Left lung (tissue), 10 donors: ENCODE results near the gene GLCE. TPM values are rescaled to one million over a fixed set of nuclear protein-coding genes. Genes with fewer than 3 reads are reported as not detected.
"Not testable (repeated sequence)": the region's sequence is repeated elsewhere in the genome, so short reads cannot be mapped to it uniquely, and the experiment has no call there.

Source experiments
- ATAC-seq: fragments of 200-7000 bp; cut with Tn5 transposase; one replicate; pipeline ENCODE4 v1.9.1; 2020; ENCODE audit warnings: moderate library complexity
- DNase-seq, 4 donors: peaks; one replicate each; pipeline ENCODE4 v3.0.0-alpha.2; 2013 to 2020
- H3K27ac ChIP-seq, 2 donors: fragments of 200-600 bp; sonication (generic) in 1 of 2; one replicate each; pipeline versions ENCODE4 v1.5.0 to v1.8.0; 2020 to 2021
- H3K27me3 ChIP-seq, 2 donors: fragments of 200-600 bp; sonication (generic) in 1 of 2; one replicate each; pipeline versions ENCODE4 v1.5.0 to v1.8.0; 2020 to 2021
- H3K36me3 ChIP-seq, 2 donors: fragments of 200-600 bp; sonication (generic) in 1 of 2; one replicate each; pipeline versions ENCODE4 v1.5.0 to v1.8.0; 2020 to 2021
- H3K4me1 ChIP-seq, 2 donors: fragments of 200-600 bp; one replicate each; pipeline ENCODE4 v1.8.0; 2021
- H3K4me3 ChIP-seq, 2 donors: fragments of 200-600 bp; sonication (generic) in 1 of 2; one replicate each; pipeline versions ENCODE4 v1.5.0 to v1.8.0; 2020 to 2021; ENCODE audit warnings: mild to moderate bottlenecking in 1 of 2
- H3K9me3 ChIP-seq, 2 donors: fragments of 200-600 bp; sonication (generic) in 1 of 2; one replicate each; pipeline versions ENCODE4 v1.5.0 to v1.8.0; 2020 to 2021
- intact Hi-C, 2 donors: fragments of 100-400 bp; cut with DNase I; formaldehyde crosslinking; loops; one replicate each; pipeline versions ENCODE4 v1.11.2 to v1.14.2; 2022
- polyA plus RNA-seq, 6 donors: library from polyadenylated mRNA; unstranded; fragments of 120-200 nt; gene quantifications; one replicate each; pipeline ENCODE4 v1.2.1, GENCODE V29; 2013; ENCODE audit not compliant: insufficient read length in 6 of 6
- total RNA-seq, 2 donors: library from RNA; stranded (reverse); fragmentation: NEBNext Ultra II Directional; extraction: Animal tissue kit (Norgen Biotek cat#: 25700); gene quantifications; one replicate each; pipeline ENCODE4 v1.2.1, GENCODE V29; 2021
- TF ChIP-seq, protein P1 (sequence below), 2 donors: fragments of 200-600 bp; sonication (generic) in 1 of 2; IDR thresholded peaks; one replicate each; pipeline versions ENCODE4 v1.5.0 to v1.8.0; 2021; ENCODE audit warnings: antibody characterized with exemption in 2 of 2
- donor health status: DM: no; HTN: yes; CAD: no.
- donor health status: DM: no; HTN: no; CAD: no.

GLCE gene
- total and polyA plus RNA-seq, 8 donors: 18.2 to 66.6 (median 60.6) TPM

DNA sequence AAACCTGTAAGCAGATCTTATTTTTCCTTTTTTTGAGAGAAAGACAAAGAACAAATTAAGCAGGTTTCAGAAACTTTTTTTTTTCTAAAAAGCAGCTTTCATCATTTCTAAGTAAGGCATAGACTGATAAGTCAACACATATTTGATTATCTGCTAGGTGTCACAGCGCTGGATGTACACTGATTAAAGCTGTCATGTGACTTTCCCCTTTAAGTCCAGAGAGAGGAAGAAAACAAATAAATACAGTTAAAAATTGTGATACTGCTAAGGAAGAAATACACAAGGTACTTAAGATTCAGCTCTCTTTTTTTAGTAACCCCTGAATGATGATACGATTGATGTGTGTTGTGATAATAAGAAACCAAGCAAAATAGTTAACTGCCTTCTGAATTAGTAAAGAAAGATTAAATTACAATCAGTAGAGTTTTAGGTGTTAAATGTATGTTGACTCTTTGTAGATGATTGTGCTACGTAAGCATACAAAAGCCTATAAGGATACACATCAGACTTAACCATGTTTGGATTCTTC is 2.8 kb downstream of the GLCE start:
- ATAC-seq: no peak
- intact Hi-C loops: loop anchor here in 1 of 2 donors (10.0 kb wide), 1 partner anchor 102 kb away; no protein-coding TSS in a partner anchor
- no peak for DNase-seq
- peaks cover 6 to 22% of the 10 kb centered on the region in 2 donors for H3K4me1 ChIP-seq
- H3K36me3 ChIP-seq: no peaks in the 10 kb centered on the region
- H3K9me3 ChIP-seq: no peaks in the 10 kb centered on the region
- H3K27me3 ChIP-seq: peaks cover 0 to 9% of the 10 kb centered on the region in 2 donors
- no peak overlapping the region for H3K27ac ChIP-seq
- TF ChIP-seq, protein P1, sequence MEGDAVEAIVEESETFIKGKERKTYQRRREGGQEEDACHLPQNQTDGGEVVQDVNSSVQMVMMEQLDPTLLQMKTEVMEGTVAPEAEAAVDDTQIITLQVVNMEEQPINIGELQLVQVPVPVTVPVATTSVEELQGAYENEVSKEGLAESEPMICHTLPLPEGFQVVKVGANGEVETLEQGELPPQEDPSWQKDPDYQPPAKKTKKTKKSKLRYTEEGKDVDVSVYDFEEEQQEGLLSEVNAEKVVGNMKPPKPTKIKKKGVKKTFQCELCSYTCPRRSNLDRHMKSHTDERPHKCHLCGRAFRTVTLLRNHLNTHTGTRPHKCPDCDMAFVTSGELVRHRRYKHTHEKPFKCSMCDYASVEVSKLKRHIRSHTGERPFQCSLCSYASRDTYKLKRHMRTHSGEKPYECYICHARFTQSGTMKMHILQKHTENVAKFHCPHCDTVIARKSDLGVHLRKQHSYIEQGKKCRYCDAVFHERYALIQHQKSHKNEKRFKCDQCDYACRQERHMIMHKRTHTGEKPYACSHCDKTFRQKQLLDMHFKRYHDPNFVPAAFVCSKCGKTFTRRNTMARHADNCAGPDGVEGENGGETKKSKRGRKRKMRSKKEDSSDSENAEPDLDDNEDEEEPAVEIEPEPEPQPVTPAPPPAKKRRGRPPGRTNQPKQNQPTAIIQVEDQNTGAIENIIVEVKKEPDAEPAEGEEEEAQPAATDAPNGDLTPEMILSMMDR (IDR thresholded peaks at IDR 0.05): no peak
- H3K4me3 ChIP-seq: no peak overlapping the region

DNA sequence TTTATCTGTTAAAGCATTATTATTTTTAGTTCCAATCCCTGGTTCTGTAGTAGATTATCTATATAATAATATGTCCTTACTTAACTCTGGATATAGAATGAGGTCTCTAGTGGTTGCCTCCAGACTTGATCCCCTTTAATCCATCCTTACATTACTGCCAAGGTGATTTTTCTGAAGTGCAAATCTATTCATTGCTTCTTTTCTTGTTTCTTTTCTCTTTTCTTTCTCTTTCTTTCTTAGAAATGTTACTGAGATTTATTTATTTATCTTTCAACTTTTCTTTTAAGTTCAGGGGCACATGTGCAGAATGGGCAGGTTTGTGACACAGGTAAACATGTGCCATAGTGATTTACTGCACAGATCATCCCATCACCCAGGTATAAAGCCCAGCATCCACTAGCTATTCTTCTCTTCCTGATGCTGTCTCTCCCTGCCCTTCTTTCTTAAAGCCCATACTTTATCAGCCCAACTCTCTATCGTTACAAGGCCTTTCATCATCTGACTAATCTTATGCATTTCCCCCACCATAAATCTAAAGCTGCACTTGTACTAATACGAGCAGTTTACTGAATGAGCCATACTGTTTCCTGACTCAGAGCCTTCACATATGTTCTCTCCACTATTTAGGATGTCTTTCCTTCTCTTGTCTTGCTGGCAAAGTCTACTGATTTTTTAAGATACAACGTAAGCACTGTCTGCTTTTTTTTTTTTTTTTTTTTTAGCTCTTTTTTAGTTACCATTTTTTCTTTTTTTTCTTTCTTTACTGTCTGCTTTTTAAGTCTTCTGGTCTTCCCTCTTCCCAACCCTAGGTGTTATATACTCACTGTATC is 4.6 kb downstream of the GLCE start:
- Histone ChIP-seq H3K27ac (no peak overlapping the region), H3K4me3 (no peak overlapping the region), H3K36me3 (no peaks in the 10 kb centered on the region), H3K9me3 (no peaks in the 10 kb centered on the region), H3K4me1 (peaks cover 6 to 22% of the 10 kb centered on the region in 2 donors), H3K27me3 (peaks cover 0 to 9% of the 10 kb centered on the region in 2 donors)
- ATAC-seq (no peak), DNase-seq (no peak)
- intact Hi-C loops: loop anchor here in 1 of 2 donors (10.0 kb wide), 1 partner anchor 100 kb away; no protein-coding TSS in a partner anchor
- TF ChIP-seq, protein P1 (IDR thresholded peaks at IDR 0.05): no peak

DNA sequence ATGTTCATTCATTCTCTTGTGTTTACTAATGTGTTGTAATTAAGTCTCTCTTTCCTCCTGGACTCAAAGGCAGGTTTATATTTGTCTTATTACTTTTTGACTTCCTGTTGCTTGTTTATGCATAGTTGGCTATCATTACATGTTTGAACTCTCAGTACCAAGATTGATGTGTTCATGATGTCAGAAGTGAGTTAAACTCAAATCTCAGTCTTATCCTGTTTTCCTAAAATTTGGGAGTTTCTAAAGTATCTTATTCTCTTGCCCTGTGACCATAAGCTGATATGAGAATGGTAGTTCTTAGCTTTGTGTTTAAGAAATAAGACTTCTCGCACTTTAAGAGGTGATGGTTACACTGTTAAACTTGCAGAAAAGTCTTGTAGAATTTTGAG is 5.2 kb downstream of the GLCE start:
- no peaks in the 10 kb centered on the region for H3K9me3 ChIP-seq
- no peak overlapping the region for H3K27ac ChIP-seq
- H3K36me3 ChIP-seq: no peaks in the 10 kb centered on the region
- peaks cover 6 to 22% of the 10 kb centered on the region in 2 donors for H3K4me1 ChIP-seq
- intact Hi-C loops: loop anchor here in 1 of 2 donors (10.0 kb wide), 1 partner anchor 99 kb away; no protein-coding TSS in a partner anchor
- ATAC-seq: no peak
- DNase-seq: no peak
- no peak overlapping the region for H3K4me3 ChIP-seq
- TF ChIP-seq, protein P1 (IDR thresholded peaks at IDR 0.05): no peak
- peaks cover 0 to 9% of the 10 kb centered on the region in 2 donors for H3K27me3 ChIP-seq

DNA sequence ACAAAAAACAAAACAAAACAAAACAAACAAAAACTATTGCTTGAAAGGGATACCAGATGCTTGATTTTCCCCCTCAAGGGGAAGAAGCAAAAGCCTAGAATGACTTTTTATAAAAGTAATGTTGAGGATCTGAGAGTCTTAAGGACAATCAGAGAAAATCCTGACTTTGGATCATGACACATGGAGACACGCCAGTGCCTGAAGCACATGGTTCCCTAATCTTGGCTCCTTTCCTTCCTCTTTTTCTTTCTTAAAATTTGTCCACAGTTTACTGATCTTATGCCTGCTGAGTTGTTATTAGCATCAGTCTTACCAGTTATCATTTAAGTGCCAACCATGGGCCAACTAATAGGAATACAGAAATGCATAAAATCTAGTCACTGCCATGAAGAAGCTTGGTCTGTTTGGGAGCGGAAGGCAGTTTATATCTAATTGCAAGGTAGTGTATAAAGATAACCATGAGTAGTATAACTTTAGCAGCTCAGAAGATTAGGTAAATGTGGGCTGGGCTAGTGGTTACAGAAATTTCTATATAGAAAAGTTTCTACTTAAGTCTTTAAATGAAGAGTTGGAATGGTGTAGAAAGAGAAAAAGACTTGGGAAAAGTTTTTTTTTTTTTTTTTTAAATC is 6.9 kb downstream of the GLCE start:
- Histone ChIP-seq H3K36me3 (no peaks in the 10 kb centered on the region), H3K4me3 (no peak overlapping the region), H3K27ac (no peak overlapping the region), H3K27me3 (no peaks in the 10 kb centered on the region), H3K9me3 (no peaks in the 10 kb centered on the region), H3K4me1 (peaks cover 0 to 16% of the 10 kb centered on the region in 2 donors)
- DNase-seq: no peak
- ATAC-seq: peak; percentile 32
- intact Hi-C loops: loop anchor here in 1 of 2 donors (10.0 kb wide), 1 partner anchor 97 kb away; no protein-coding TSS in a partner anchor
- TF ChIP-seq, protein P1 (IDR thresholded peaks at IDR 0.05): no peak

DNA sequence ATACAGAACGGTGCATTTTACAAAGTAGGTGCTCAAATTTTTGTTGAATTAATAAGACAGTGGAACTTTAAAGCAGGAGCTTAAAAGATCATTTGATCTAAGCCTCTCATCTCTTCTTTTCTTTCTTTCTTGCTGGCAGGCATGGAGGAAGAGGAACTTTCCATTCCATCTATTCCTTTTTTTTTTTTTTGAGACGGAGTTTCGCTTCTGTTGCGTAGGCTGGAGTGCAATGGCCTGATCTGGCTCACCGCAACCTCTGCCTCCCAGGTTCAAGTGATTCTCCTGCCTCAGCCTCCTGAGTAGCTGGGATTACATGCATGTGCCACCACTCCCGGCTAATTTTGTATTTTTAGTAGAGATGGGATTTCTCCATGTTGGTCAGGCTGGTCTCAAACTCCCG is 7.9 kb downstream of the GLCE start:
- not testable (repeated sequence) for DNase-seq, ATAC-seq, H3K27ac ChIP-seq, H3K36me3 ChIP-seq, H3K27me3 ChIP-seq, H3K9me3 ChIP-seq, H3K4me3 ChIP-seq
- H3K4me1 ChIP-seq: peaks cover 0 to 16% of the 10 kb centered on the region in 2 donors
- intact Hi-C loops: loop anchor here in 1 of 2 donors (10.0 kb wide), 1 partner anchor 96 kb away; no protein-coding TSS in a partner anchor

DNA sequence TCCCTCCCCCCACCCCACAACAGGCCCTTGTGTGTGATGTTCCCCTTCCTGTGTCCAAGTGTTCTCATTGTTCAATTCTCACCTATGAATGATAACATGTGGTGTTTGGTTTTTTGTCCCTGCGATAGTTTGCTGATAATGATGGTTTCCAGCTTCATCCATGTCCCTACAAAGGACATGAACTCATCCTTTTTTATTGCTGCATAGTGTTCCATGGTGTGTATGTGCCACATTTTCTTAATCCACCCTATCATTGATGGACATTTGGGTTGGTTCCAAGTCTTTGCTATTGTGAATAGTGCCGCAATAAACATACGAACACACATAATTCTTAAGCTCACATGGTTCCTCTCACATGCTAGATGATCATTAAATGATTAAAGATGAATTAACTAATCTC is 9.1 kb downstream of the GLCE start:
- not testable (repeated sequence) for H3K27ac ChIP-seq
- H3K4me1 ChIP-seq: peaks cover 0 to 16% of the 10 kb centered on the region in 2 donors
- intact Hi-C loops: loop anchor here in 1 of 2 donors (10.0 kb wide), 1 partner anchor 95 kb away; no protein-coding TSS in a partner anchor

More for the DNA sequence above, 9.1 kb downstream of the GLCE start:
- H3K36me3 ChIP-seq, H3K27me3 ChIP-seq, ATAC-seq, DNase-seq, H3K9me3 ChIP-seq, H3K4me3 ChIP-seq: not testable (repeated sequence)
